GM12878 (cell line): ENCODE measurements around the gene DOHH. TPM values are rescaled to one million over a fixed set of nuclear protein-coding genes. Genes with fewer than 3 reads are reported as not detected.

Experiments
- ATAC-seq: fragments of 200-7000 bp; cut with Tn5 transposase; 3 replicates; pipeline ENCODE4 v1.9.1; 2020; ENCODE audit warnings: mild to moderate bottlenecking, moderate library complexity
- BruUV-seq: library from RNA; stranded (reverse); fragments of 400-500 nt; replicated peaks from 2 replicates; lab custom pipeline; 2021; lab: Mats Ljungman, UMichigan
- CTCF ChIA-PET: fragments of 300-600 bp; sonication (Branson Sonifier 250); formaldehyde crosslinking; extraction: SDS; loops from one replicate; lab custom pipeline; 2021; ENCODE audit warnings: inconsistent platforms; lab: Yijun Ruan, JAX
- POLR2A ChIA-PET: fragments of 350-600 bp; formaldehyde crosslinking; extraction: SDS; loops from one replicate; lab custom pipeline; 2021; ENCODE audit warnings: inconsistent platforms; lab: Charles Lee
- RAD21 ChIA-PET: fragments of 300-600 bp; sonication (Branson Sonifier 250); formaldehyde crosslinking; loops from one replicate; lab custom pipeline; 2023; ENCODE audit warnings: antibody characterized with exemption; ENCODE audit not compliant: unreplicated experiment; lab: Charles Lee
- SMC1A ChIA-PET: fragments of 300-600 bp; sonication (Branson Sonifier 250); formaldehyde crosslinking; loops from one replicate; lab custom pipeline; 2023; ENCODE audit not compliant: unreplicated experiment, uncharacterized antibody; lab: Charles Lee
- DNase-seq: peaks from one replicate; pipeline ENCODE4 v3.0.0-alpha.2; 2011; ENCODE audit warnings: low read depth, low spot score
- FAIRE-seq: peaks from 3 replicates; lab custom pipeline; 2011; peaks lifted over from hg19 to GRCh38; lab: Jason Lieb, UNC
- H2AFZ ChIP-seq: 2 replicates; pipeline ENCODE4 v1.6.0; 2011; ENCODE audit warnings: low read depth, low read length, control low read depth; ENCODE audit not compliant: control insufficient read depth
- H3K27ac ChIP-seq: 2 replicates; pipeline ENCODE4 v1.5.1; 2011; ENCODE audit warnings: control low read depth; ENCODE audit not compliant: control insufficient read depth, insufficient read depth
- H3K27me3 ChIP-seq, 2 experiments: replicated peaks in 1 of 2; 2 replicates each; pipeline versions ENCODE4 v1.6.0 to v1.6.1; 2011; ENCODE audit warnings: low read length in 1 of 2; ENCODE audit not compliant: control insufficient read depth in 2 of 2, insufficient read depth in 2 of 2
- H3K36me3 ChIP-seq, 2 experiments: 2 replicates each; pipeline ENCODE4 v1.5.1; 2011; ENCODE audit warnings: low read length in 1 of 2; ENCODE audit not compliant: control insufficient read depth in 2 of 2, insufficient read depth in 2 of 2
- H3K4me1 ChIP-seq: 2 replicates; pipeline ENCODE4 v1.6.1; 2011; ENCODE audit warnings: mild to moderate bottlenecking, low read length, moderate library complexity, mixed read lengths; ENCODE audit not compliant: control insufficient read depth, insufficient read depth
- H3K4me2 ChIP-seq: 2 replicates; pipeline ENCODE4 v1.6.0; 2011; ENCODE audit warnings: control low read depth; ENCODE audit not compliant: control insufficient read depth, insufficient read depth
- H3K4me3 ChIP-seq: fragments of 200-600 bp; sonication (generic); 2 replicates; pipeline ENCODE4 v1.5.1; 2016
- H3K79me2 ChIP-seq: 2 replicates; pipeline ENCODE4 v1.6.0; 2011; ENCODE audit warnings: low read length; ENCODE audit not compliant: control insufficient read depth, insufficient read depth
- H3K9ac ChIP-seq: 2 replicates; pipeline ENCODE4 v1.8.0; 2011; ENCODE audit warnings: low read length, control low read depth, mixed read lengths; ENCODE audit not compliant: control insufficient read depth, insufficient read depth
- H3K9me3 ChIP-seq: replicated peaks from 3 replicates; pipeline ENCODE4 v1.5.1; 2011; ENCODE audit warnings: mild to moderate bottlenecking, low read length; ENCODE audit not compliant: control insufficient read depth, insufficient read depth
- H4K20me1 ChIP-seq: 2 replicates; pipeline ENCODE4 v1.6.0; 2011; ENCODE audit not compliant: control insufficient read depth, insufficient read depth
- CBX5 ChIP-seq: sonication (generic); IDR thresholded peaks from 2 replicates; pipeline ENCODE4 v1.6.1; 2016; ENCODE audit warnings: low read depth, moderate library complexity, mild to moderate bottlenecking, inconsistent platforms
- DPF2 ChIP-seq: fragments of 450-650 bp; IDR thresholded peaks from 2 replicates; pipeline ENCODE4 v1.6.1; 2017; ENCODE audit warnings: mild to moderate bottlenecking
- GABPA ChIP-seq: IDR thresholded peaks from 2 replicates; pipeline ENCODE4 v1.6.1; 2014; ENCODE audit warnings: antibody characterized with exemption, low read depth, mild to moderate bottlenecking, inconsistent platforms
- NRF1 ChIP-seq: conservative IDR thresholded peaks from 2 replicates; pipeline ENCODE4 v1.6.1; 2011; ENCODE audit warnings: mild to moderate bottlenecking, low read depth, low read length, improper control_type of control experiment
- POLR2A ChIP-seq: IDR thresholded peaks from 2 replicates; pipeline ENCODE4 v1.6.1; 2011; ENCODE audit warnings: low read depth, mild to moderate bottlenecking, low read length
- ZNF24 ChIP-seq: fragments of 450-650 bp; IDR thresholded peaks from 2 replicates; pipeline ENCODE4 v1.6.1; 2017; ENCODE audit warnings: antibody characterized with exemption, mild to moderate bottlenecking
- ZZZ3 ChIP-seq: IDR thresholded peaks from 2 replicates; pipeline ENCODE4 v1.6.1; 2011; ENCODE audit warnings: low read depth; ENCODE audit not compliant: control insufficient read depth, insufficient read length
- WGBS: methylation state at CpG from one replicate; pipeline ENCODE4 v1.1.6; 2016; ENCODE audit warnings: low lambda C conversion rate; ENCODE audit not compliant: insufficient replicate concordance, insufficient coverage; ENCODE audit errors: missing lambda C conversion rate; 5-methylcytosine and 5-hydroxymethylcytosine counted together
- in situ Hi-C: fragments of 300-500 bp; cut with MboI; formaldehyde crosslinking; loops from 9 replicates; pipeline ENCODE4 v1.14.3; 2018; ENCODE audit warnings: mixed read lengths
- intact Hi-C: fragments of 100-400 bp; cut with micrococcal nuclease; formaldehyde crosslinking; loops from one replicate; pipeline ENCODE4 v1.14.2; 2022; ENCODE audit not compliant: unreplicated experiment
- polyA plus RNA-seq, 11 experiments: library from polyadenylated mRNA; depleted of rRNA in 4 of 11; unstranded in 6 of 11; stranded (reverse) in 5 of 11; fragments of >200 nt; fragmentation: Nextera tagmentation in 4 of 11; fragmentation: Illumina TruSeq in 1 of 11; extraction: Ambion mirVana in 4 of 11; extraction: Trizol in 1 of 11; gene quantifications; 1 replicate in 1 of 11; 2 replicates in 10 of 11; pipeline versions ENCODE4 v1.2.1 to v1.2.3, GENCODE V29; 2011 to 2016; ENCODE audit warnings: inconsistent platforms in 2 of 11, missing spikeins in 2 of 11, low read depth in 1 of 11
- total RNA-seq, 4 experiments: library from RNA; depleted of rRNA in 3 of 4; stranded (reverse); fragments of >200 nt in 3 of 4; fragmentation: Illumina TruSeq in 1 of 4; extraction: Trizol in 1 of 4; gene quantifications; 2 replicates each; pipeline versions ENCODE4 v1.2.1 to v1.2.3, GENCODE V29; 2013 to 2021
- TF ChIP-seq, protein P1 (sequence below): fragments of 150-350 bp; IDR thresholded peaks from 2 replicates; pipeline ENCODE4 v1.6.1; 2016; ENCODE audit warnings: low read depth, low read length
- TF ChIP-seq, protein P2 (sequence below): IDR thresholded peaks from 2 replicates; pipeline ENCODE4 v1.6.1; 2012; ENCODE audit warnings: low read depth, low read length, improper control_type of control experiment

The DOHH gene
- total and polyA plus RNA-seq, 10 of the 15 experiments (the other 5 are each of a cell fraction or from before 2014, with no cell fraction given): 0.11 to 28.6 (median 11.7) TPM

DNA sequence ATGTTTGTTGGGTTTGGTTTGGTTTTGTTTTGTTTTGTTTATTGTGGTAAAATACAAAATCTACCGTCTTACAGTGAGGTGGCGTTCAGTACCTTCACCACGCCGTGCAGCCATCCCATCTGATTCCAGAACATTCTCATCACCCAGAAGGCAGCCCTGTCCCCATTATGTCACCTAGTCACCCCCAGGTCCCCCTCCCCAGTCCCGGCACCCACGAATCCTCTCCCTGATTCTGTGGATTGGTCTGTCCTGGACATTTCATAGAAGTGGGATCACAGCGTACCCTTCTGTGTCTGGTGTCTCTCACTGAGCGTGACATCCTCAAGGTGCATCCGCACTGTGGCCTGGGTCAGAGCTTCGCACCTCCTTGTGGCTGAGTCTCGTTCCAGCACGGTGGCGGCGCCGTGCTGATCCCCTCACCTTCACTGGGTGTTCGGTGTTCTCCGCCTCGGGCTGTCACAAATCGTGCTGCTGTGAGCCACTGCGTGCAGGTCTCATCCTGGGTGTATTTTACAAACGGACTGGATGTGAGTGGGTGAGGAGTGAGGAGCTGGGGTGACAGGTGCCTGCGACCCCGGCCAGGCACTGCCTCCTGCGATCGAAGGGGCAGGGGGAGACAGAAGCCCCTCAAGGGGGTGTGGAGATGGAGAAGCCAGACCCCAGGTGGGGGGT, 37.9 kb upstream of the DOHH start:
- intact Hi-C loops (no loop called here), in situ Hi-C loops (no loop called here)
- Histone ChIP-seq H2AFZ (no peak overlapping the region), H4K20me1 (no peaks in the 10 kb centered on the region), H3K9ac (no peak overlapping the region), H3K79me2 (no peaks in the 10 kb centered on the region), H3K27me3 (no peaks in the 10 kb centered on the region), H3K4me1 (no peaks in the 10 kb centered on the region), H3K4me3 (no peak overlapping the region), H3K9me3 (no peaks in the 10 kb centered on the region), H3K4me2 (no peak overlapping the region), H3K36me3 (peaks cover 7 to 9% of the 10 kb centered on the region in 2 experiments), H3K27ac (no peak overlapping the region)
- ChIA-PET SMC1A (no interaction called here), RAD21 (no interaction called here), POLR2A (no interaction called here), CTCF (interaction anchor here (0.9 to 1.1 kb wide), 2 partner anchors 10 to 32 kb away, joined by 3 read pairs; no protein-coding TSS in a partner anchor)
- TF ChIP-seq ZNF24 (no peak), DPF2 (no peak), GABPA (no peak), POLR2A (peak; percentile 41; the same call in 1 of the 2 replicates), NRF1 (no peak), CBX5 (no peak), ZZZ3 (no peak)
- TF ChIP-seq, protein P1, sequence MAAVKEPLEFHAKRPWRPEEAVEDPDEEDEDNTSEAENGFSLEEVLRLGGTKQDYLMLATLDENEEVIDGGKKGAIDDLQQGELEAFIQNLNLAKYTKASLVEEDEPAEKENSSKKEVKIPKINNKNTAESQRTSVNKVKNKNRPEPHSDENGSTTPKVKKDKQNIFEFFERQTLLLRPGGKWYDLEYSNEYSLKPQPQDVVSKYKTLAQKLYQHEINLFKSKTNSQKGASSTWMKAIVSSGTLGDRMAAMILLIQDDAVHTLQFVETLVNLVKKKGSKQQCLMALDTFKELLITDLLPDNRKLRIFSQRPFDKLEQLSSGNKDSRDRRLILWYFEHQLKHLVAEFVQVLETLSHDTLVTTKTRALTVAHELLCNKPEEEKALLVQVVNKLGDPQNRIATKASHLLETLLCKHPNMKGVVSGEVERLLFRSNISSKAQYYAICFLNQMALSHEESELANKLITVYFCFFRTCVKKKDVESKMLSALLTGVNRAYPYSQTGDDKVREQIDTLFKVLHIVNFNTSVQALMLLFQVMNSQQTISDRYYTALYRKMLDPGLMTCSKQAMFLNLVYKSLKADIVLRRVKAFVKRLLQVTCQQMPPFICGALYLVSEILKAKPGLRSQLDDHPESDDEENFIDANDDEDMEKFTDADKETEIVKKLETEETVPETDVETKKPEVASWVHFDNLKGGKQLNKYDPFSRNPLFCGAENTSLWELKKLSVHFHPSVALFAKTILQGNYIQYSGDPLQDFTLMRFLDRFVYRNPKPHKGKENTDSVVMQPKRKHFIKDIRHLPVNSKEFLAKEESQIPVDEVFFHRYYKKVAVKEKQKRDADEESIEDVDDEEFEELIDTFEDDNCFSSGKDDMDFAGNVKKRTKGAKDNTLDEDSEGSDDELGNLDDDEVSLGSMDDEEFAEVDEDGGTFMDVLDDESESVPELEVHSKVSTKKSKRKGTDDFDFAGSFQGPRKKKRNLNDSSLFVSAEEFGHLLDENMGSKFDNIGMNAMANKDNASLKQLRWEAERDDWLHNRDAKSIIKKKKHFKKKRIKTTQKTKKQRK: no peak
- TF ChIP-seq, protein P2, sequence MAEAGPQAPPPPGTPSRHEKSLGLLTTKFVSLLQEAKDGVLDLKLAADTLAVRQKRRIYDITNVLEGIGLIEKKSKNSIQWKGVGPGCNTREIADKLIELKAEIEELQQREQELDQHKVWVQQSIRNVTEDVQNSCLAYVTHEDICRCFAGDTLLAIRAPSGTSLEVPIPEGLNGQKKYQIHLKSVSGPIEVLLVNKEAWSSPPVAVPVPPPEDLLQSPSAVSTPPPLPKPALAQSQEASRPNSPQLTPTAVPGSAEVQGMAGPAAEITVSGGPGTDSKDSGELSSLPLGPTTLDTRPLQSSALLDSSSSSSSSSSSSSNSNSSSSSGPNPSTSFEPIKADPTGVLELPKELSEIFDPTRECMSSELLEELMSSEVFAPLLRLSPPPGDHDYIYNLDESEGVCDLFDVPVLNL: no peak
- ATAC-seq (no peak), FAIRE-seq (no peak), DNase-seq (no peak)
- BruUV-seq: no TSS peak
- 96% methylated on average over 25 of the region's 25 CpGs for WGBS
